Activated naive CD8-positive, alpha-beta T cell treated with anti-CD3 and anti-CD28 coated beads, Interleukin-2, amount 10 ng/mL, durations not matched to agents 7 days and 5 days (primary cell): Measurements from ENCODE around the gene FHIT. TPM values are rescaled to one million over a fixed set of nuclear protein-coding genes. Genes with fewer than 3 reads are reported as not detected.

Experiments used
- ATAC-seq: fragments of 150-1000 bp; cut with Tn5 transposase; one replicate; pipeline ENCODE4 v1.10.0; 2021; ENCODE audit warnings: low read depth, moderate library complexity
- POLR2A ChIA-PET: fragments of 350-600 bp; sonication (Branson Sonifier 250); formaldehyde crosslinking; loops from one replicate; lab custom pipeline; 2021; ENCODE audit warnings: antibody characterized with exemption; lab: Charles Lee
- DNase-seq: peaks from one replicate; pipeline ENCODE4 v3.0.0; 2021
- H3K27ac Mint-ChIP-seq: one replicate; pipeline ENCODE4 v1.8.0; 2022; ENCODE audit warnings: mild to moderate bottlenecking, mixed read lengths
- H3K27me3 Mint-ChIP-seq: one replicate; pipeline ENCODE4 v1.8.0; 2022; ENCODE audit warnings: mild to moderate bottlenecking, moderate library complexity, mixed read lengths
- H3K36me3 Mint-ChIP-seq: one replicate; pipeline ENCODE4 v1.8.0; 2021; ENCODE audit warnings: mild to moderate bottlenecking, mixed read lengths
- H3K4me1 Mint-ChIP-seq: one replicate; pipeline ENCODE4 v1.8.0; 2021; ENCODE audit warnings: mixed read lengths
- H3K4me3 Mint-ChIP-seq: one replicate; pipeline ENCODE4 v1.8.0; 2022; ENCODE audit warnings: mild to moderate bottlenecking, moderate library complexity, mixed read lengths
- H3K9me3 Mint-ChIP-seq: one replicate; pipeline ENCODE4 v1.8.0; 2021; ENCODE audit warnings: mixed read lengths
- total RNA-seq, 2 experiments: library from RNA; stranded (reverse); gene quantifications; one replicate each; pipeline ENCODE4 v1.2.3, GENCODE V29; 2021

FHIT gene
- total RNA-seq, 2 experiments from 2014 or later: 3.7 to 5.8 TPM

DNA sequence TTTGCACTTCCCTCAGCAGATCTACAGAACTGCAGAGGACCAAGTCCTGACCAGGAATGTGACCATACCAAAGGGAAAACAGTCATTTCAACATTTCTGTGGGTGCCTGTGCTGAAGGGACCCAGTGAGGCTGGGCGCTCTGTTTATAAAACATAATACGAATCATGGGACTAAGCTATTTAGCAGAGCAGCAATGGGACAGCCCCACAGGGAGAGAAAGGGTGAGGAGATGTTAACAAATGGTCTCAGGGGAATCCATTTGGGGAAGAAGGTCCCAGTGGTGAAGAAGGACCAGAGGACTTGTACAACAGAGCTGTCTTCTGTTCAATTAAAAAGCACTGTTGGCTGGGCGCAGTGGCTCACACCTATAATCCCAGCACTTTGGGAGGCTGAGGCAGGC is 1025.4 kb downstream of the FHIT start:
- no peak for DNase-seq
- POLR2A ChIA-PET: no interaction called here
- Mint-ChIP-seq H3K36me3 (no peaks in the 10 kb centered on the region), H3K27ac (no peak overlapping the region), H3K4me3 (no peak overlapping the region), H3K4me1 (no peaks in the 10 kb centered on the region), H3K9me3 (peaks cover 2% of the 10 kb centered on the region), H3K27me3 (no peaks in the 10 kb centered on the region)
- ATAC-seq: no peak

GRCh38 chr3:60220768-60221167 is 1030.5 kb downstream of the FHIT start:
- Mint-ChIP-seq H3K4me1 (no peaks in the 10 kb centered on the region), H3K27me3 (no peaks in the 10 kb centered on the region)

GRCh38 chr3:60219501-60219900 is 1031.8 kb downstream of the FHIT start:
- POLR2A ChIA-PET: no interaction called here
- H3K27me3 Mint-ChIP-seq: no peaks in the 10 kb centered on the region
- no peak for DNase-seq
- no peak for ATAC-seq
- no peak overlapping the region for H3K27ac Mint-ChIP-seq
- H3K4me1 Mint-ChIP-seq: no peaks in the 10 kb centered on the region
- no peaks in the 10 kb centered on the region for H3K9me3 Mint-ChIP-seq
- H3K4me3 Mint-ChIP-seq: no peak overlapping the region
- no peaks in the 10 kb centered on the region for H3K36me3 Mint-ChIP-seq

More at GRCh38 chr3:60220768-60221167, 1030.5 kb downstream of the FHIT start:
- H3K36me3 Mint-ChIP-seq: no peaks in the 10 kb centered on the region
- POLR2A ChIA-PET: no interaction called here
- H3K9me3 Mint-ChIP-seq: no peaks in the 10 kb centered on the region
- H3K27ac Mint-ChIP-seq: no peak overlapping the region
- DNase-seq (no peak), ATAC-seq (no peak)
- no peak overlapping the region for H3K4me3 Mint-ChIP-seq

GRCh38 chr3:60217156-60217911 is 1033.9 kb downstream of the FHIT start:
- DNase-seq: no peak
- POLR2A ChIA-PET: no interaction called here
- no peak for ATAC-seq
- Mint-ChIP-seq H3K4me1 (no peaks in the 10 kb centered on the region), H3K27me3 (no peaks in the 10 kb centered on the region), H3K36me3 (no peaks in the 10 kb centered on the region), H3K9me3 (peaks cover 1% of the 10 kb centered on the region), H3K4me3 (no peak overlapping the region), H3K27ac (no peak overlapping the region)

DNA sequence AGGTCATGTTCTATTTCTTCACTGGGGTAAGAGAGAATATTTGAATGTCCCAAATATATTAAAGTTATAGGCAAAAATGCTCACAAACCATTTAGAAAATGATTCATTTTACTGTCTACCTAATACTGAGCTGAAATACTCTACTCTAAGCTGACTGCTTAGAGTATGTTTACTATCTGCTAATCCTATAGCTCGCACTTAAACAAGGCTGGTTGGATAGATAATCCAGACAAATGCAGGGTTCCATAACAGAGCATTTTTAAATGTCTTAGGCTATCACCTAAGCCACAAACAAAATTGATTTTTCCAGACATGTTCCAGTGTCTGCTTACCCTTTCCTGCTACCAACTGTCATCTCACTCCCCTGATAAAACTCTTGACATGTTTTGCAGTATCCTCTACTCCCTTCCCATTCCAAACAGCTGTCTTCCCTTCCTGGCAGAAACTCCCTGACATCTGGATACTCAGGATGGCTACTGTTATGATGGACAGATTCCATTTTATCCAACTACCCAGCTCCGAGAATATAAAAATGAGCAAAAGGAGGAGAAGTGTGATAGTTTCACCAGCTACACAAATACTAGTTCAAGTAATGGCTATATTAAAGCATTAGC is 1034.7 kb downstream of the FHIT start:
- Mint-ChIP-seq H3K27me3 (no peaks in the 10 kb centered on the region), H3K9me3 (peaks cover 1% of the 10 kb centered on the region), H3K27ac (no peak overlapping the region), H3K4me1 (no peaks in the 10 kb centered on the region), H3K36me3 (no peaks in the 10 kb centered on the region), H3K4me3 (no peak overlapping the region)
- POLR2A ChIA-PET: no interaction called here
- ATAC-seq (no peak), DNase-seq (no peak)

DNA sequence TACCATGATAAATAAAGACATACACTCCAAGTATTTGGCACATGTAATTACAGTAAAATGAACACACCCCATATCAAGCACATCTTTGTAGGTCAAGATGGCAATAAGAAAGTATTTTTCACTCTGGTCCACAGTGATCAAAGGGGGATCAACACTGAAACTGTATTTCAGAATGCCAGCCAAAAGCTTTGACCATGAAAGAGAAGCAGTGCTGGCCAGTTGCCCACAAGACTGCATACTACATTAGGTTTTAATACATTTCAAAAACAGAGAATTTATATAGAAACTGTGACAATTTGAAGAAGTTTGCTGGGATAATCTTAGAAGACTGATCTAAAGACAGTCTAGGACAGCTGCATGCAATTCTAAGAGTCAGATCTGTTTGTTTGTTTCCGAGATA is 1035.3 kb downstream of the FHIT start:
- ATAC-seq: no peak
- POLR2A ChIA-PET: interaction anchor here (0.6 kb wide), 1 partner anchor 143 kb away, joined by 3 read pairs; no protein-coding TSS in a partner anchor
- no peaks in the 10 kb centered on the region for H3K4me1 Mint-ChIP-seq

GRCh38 chr3:60207905-60208304 is 1043.3 kb downstream of the FHIT start:
- H3K9me3 Mint-ChIP-seq: peaks cover 9% of the 10 kb centered on the region
- H3K4me1 Mint-ChIP-seq: no peaks in the 10 kb centered on the region
- no peak for ATAC-seq
- POLR2A ChIA-PET: no interaction called here
- H3K36me3 Mint-ChIP-seq: peaks cover 4% of the 10 kb centered on the region
- no peak overlapping the region for H3K4me3 Mint-ChIP-seq
- H3K27me3 Mint-ChIP-seq: no peaks in the 10 kb centered on the region
- DNase-seq: no peak
- no peak overlapping the region for H3K27ac Mint-ChIP-seq

More for the DNA sequence above, 1035.3 kb downstream of the FHIT start:
- Mint-ChIP-seq H3K27me3 (no peaks in the 10 kb centered on the region), H3K4me3 (no peak overlapping the region), H3K27ac (no peak overlapping the region), H3K9me3 (peaks cover 1% of the 10 kb centered on the region), H3K36me3 (no peaks in the 10 kb centered on the region)
- no peak for DNase-seq

DNA sequence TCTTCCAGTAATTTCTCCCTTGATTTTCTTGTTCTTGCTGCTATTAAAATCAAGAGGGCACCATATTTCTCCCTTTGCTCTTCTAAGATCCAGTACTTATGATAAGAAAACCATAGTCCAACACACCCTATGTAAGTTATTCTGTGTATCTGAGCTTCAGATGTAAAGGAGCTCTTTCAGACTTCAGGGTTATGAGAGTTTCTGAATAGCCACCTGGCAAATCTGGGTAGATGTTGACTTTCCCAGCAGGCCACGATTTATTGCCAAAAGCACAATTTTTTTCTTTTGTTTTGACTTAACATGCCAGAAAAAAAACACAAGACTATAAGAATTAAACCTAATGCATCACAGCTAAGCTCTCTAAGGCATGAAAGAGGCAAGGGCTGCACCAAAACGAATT is 1045.0 kb downstream of the FHIT start:
- H3K4me1 Mint-ChIP-seq: no peaks in the 10 kb centered on the region
- POLR2A ChIA-PET: no interaction called here
- ATAC-seq (no peak), DNase-seq (no peak)
- peaks cover 4% of the 10 kb centered on the region for H3K36me3 Mint-ChIP-seq
- H3K27ac Mint-ChIP-seq: no peak overlapping the region
- H3K4me3 Mint-ChIP-seq: no peak overlapping the region
- peaks cover 9% of the 10 kb centered on the region for H3K9me3 Mint-ChIP-seq
- no peaks in the 10 kb centered on the region for H3K27me3 Mint-ChIP-seq

DNA sequence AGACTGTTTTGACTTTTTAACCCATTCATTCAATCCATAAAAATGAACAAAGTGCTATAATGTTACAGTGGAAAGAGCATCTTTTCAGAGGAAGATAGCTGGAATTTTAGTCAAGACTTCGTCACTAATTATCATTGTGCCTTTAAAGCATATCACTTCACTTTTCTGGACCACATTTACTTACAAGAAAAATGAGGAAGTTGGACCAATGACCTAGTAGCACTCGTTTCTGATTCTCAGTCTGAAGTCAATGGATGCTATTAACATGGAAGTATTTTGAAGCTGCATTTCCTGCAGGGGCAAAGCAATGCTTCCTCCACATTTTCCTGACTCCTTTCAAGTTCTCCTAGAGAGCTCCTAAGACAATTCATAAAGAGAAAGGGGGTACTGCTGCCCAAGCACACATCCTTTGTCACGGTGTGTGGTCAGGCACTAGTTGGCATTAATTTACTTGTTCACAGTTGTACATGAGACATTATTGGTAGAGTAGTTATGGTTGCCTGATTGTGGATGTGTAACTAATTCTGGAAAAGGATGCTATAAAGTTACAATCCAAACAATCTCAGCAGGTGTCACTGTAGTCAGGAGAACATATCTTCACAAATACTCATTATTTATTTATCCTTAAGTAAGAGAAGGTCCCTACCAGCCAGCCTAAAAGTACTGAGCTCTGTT is 1049.1 kb downstream of the FHIT start:
- H3K36me3 Mint-ChIP-seq: peaks cover 4% of the 10 kb centered on the region
- H3K27ac Mint-ChIP-seq: no peak overlapping the region
- no peak for DNase-seq
- ATAC-seq: no peak
- no peak overlapping the region for H3K4me3 Mint-ChIP-seq
- H3K27me3 Mint-ChIP-seq: no peaks in the 10 kb centered on the region
- peaks cover 6% of the 10 kb centered on the region for H3K9me3 Mint-ChIP-seq
- no peaks in the 10 kb centered on the region for H3K4me1 Mint-ChIP-seq
- POLR2A ChIA-PET: no interaction called here

DNA sequence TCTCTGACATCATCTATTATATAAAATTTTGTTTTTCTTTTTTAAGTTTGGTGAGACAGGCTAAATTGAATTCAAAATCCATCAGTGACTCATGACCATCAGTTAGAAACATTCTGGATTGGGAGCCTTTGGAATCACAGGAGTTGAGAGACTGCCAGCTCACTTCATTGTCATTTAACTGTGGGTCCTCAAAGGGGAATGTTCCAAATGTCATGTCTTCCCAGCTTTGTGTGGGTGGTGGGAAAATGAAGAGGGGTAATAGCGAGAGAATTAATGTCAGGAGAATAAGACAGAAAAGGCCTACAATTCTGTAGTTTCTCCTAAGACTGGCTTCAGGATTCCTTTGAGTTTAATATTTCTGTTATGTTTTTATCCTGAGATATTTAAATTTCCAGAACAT is 1051.9 kb downstream of the FHIT start:
- peaks cover 5% of the 10 kb centered on the region for H3K9me3 Mint-ChIP-seq
- H3K27me3 Mint-ChIP-seq: no peaks in the 10 kb centered on the region
- no peak overlapping the region for H3K27ac Mint-ChIP-seq
- no peak overlapping the region for H3K4me3 Mint-ChIP-seq
- DNase-seq (no peak), ATAC-seq (no peak)
- no peaks in the 10 kb centered on the region for H3K4me1 Mint-ChIP-seq
- H3K36me3 Mint-ChIP-seq: peaks cover 2% of the 10 kb centered on the region
- POLR2A ChIA-PET: no interaction called here

DNA sequence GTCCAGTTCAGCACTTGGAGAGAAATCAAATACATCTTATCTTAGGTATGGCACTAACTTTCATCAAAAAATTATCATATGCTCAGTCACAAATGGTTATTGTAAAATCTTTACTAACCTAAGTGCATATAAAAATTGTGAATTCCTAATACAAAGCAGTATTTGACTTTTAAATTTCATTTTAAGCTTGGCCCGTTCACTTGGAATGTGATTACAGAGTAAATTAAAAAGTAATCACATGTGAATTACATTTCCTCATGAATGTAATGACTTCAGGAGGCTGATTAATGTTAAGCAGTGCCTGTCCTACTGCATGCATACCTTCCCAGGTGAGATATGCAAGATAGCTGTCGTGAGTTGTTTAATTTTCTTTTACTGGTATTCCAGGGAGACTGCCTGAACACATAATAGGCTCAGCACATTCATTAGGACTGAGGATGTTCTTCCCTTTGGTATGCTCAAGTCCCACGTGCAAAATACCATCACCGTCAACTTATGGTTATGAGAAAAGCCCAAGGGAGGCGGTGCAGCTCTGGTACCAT is 1053.0 kb downstream of the FHIT start:
- DNase-seq: no peak

DNA sequence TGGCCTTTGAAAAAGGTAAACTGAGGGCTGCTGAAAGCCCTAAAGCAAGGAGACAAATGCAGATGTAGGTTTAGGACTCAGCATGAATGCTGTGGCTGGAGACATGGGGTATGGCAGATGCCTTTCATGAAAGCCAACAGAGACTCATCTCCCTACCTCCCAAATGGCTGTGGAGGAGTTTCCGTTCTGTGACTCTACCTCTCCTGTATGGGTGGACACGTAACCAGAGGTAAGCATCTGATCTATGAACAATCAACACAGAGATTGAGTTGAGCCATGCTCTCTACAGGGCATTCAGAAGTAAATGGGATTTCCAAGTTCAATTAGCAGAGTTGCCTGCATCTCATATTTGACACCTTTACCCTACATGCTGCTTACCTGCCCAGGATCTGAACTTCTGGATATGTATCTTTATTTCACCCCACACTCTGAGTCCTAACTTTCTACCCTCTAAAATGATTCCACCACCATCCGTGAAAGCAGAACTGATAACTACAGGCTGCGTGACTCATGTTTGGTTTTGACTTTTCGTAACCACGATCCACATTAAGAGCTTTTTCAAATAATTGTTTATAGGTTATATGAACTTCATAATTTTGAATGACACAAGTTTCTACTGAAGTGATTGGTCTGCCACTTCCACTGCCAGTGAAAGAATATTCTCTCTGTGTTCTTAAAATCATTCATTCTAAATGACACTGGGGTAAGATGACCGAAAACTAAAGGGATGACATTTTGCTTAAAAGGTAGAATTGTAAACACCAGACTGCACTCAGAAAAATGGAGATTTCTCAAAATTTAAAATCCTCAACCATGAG is 1058.7 kb downstream of the FHIT start:
- H3K27me3 Mint-ChIP-seq: no peaks in the 10 kb centered on the region
- POLR2A ChIA-PET: no interaction called here
- H3K36me3 Mint-ChIP-seq: peaks cover 6% of the 10 kb centered on the region
- H3K27ac Mint-ChIP-seq: peak overlapping the region; percentile 25
- ATAC-seq (peak; percentile 42), DNase-seq (no peak)
- peaks cover 16% of the 10 kb centered on the region for H3K4me1 Mint-ChIP-seq
- H3K4me3 Mint-ChIP-seq: no peak overlapping the region
- H3K9me3 Mint-ChIP-seq: peaks cover 7% of the 10 kb centered on the region

More for the DNA sequence above, 1053.0 kb downstream of the FHIT start:
- ATAC-seq: no peak
- Mint-ChIP-seq H3K4me3 (no peak overlapping the region), H3K4me1 (peaks cover 5% of the 10 kb centered on the region), H3K9me3 (peaks cover 7% of the 10 kb centered on the region), H3K27ac (no peak overlapping the region), H3K27me3 (no peaks in the 10 kb centered on the region), H3K36me3 (peaks cover 6% of the 10 kb centered on the region)
- POLR2A ChIA-PET: no interaction called here

DNA sequence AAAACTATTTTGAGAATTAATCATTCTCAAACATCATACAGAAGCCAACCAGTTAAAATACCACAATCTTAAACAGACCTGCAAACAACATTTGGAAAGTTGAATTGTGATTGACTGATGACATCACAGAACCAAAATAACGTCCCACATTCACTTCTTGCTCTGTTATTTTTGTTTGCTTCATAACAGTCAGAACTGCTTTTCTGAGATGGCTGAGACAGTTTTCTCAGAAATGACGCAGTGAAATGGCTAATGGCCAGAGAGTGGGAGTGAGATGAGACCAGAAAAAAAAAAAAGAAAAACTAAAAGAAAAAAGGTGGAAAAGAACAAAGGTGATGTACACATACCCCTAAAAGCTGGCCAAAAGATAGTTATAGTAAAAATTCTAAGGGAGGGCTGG is 1061.2 kb downstream of the FHIT start:
- H3K9me3 Mint-ChIP-seq: peaks cover 4% of the 10 kb centered on the region
- H3K27ac Mint-ChIP-seq: no peak overlapping the region
- ATAC-seq: no peak
- POLR2A ChIA-PET: no interaction called here
- DNase-seq: no peak
- H3K4me1 Mint-ChIP-seq: peaks cover 16% of the 10 kb centered on the region
- no peaks in the 10 kb centered on the region for H3K27me3 Mint-ChIP-seq
- no peak overlapping the region for H3K4me3 Mint-ChIP-seq
- peaks cover 4% of the 10 kb centered on the region for H3K36me3 Mint-ChIP-seq
